Esophagus squamous epithelium (tissue), 4 donors: ENCODE data around the gene BLOC1S4.

Experiments
- POLR2A ChIP-seq, 4 donors: fragments of 450-650 bp; IDR thresholded peaks; one replicate each; pipeline ENCODE4 v1.6.1; 2017; ENCODE audit warnings: antibody characterized with exemption in 4 of 4, mild to moderate bottlenecking in 4 of 4, moderate library complexity in 3 of 4
- TF ChIP-seq, protein P1 (sequence below), 6 experiments: fragments of 450-650 bp in 4 of 6; fragments of 200-600 bp in 2 of 6; sonication (generic) in 2 of 6; IDR thresholded peaks; one replicate each; pipeline ENCODE4 v1.5.1; 2016 to 2019; ENCODE audit warnings: antibody characterized with exemption in 6 of 6, mild to moderate bottlenecking in 4 of 6, moderate library complexity in 4 of 6

DNA sequence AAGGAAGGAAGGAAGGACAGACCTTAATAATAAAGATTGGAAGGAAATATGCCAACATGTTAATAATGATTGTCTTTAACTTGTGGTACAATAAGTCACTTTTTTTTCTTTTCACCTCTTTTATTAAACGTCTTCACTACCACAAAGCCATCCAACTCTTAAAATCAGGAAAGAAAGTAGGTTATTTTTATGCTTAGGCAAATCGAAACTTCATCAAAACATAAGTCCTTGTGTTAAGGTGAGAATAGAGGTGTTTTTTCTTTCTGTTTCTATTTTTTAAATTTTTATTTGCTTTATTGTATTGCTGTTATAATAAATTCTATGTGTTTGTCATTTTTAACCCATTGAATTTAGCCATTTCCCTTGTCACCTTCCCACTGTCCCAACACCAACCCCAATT, 26.5 kb downstream of the BLOC1S4 start:
- TF ChIP-seq, protein P1, sequence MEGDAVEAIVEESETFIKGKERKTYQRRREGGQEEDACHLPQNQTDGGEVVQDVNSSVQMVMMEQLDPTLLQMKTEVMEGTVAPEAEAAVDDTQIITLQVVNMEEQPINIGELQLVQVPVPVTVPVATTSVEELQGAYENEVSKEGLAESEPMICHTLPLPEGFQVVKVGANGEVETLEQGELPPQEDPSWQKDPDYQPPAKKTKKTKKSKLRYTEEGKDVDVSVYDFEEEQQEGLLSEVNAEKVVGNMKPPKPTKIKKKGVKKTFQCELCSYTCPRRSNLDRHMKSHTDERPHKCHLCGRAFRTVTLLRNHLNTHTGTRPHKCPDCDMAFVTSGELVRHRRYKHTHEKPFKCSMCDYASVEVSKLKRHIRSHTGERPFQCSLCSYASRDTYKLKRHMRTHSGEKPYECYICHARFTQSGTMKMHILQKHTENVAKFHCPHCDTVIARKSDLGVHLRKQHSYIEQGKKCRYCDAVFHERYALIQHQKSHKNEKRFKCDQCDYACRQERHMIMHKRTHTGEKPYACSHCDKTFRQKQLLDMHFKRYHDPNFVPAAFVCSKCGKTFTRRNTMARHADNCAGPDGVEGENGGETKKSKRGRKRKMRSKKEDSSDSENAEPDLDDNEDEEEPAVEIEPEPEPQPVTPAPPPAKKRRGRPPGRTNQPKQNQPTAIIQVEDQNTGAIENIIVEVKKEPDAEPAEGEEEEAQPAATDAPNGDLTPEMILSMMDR (IDR thresholded peaks at IDR 0.05): no peak
- TF ChIP-seq POLR2A (IDR thresholded peaks at IDR 0.05): no peak
